Vagina (tissue), 2 donors: ENCODE results near the gene BDH1.

ENCODE experiments used
- POLR2A ChIP-seq, 2 donors: fragments of 450-650 bp; IDR thresholded peaks; one replicate each; pipeline ENCODE4 v1.6.1; 2017; ENCODE audit warnings: antibody characterized with exemption in 2 of 2, mild to moderate bottlenecking in 2 of 2, moderate library complexity in 2 of 2
- POLR2AphosphoS5 ChIP-seq, 2 donors: sonication (generic); formaldehyde crosslinking; IDR thresholded peaks; one replicate each; pipeline ENCODE4 v1.9.0; 2017; ENCODE audit warnings: antibody characterized with exemption in 2 of 2, mild to moderate bottlenecking in 2 of 2, low read depth in 1 of 2; ENCODE audit not compliant: insufficient read depth in 1 of 2
- TF ChIP-seq, protein P1 (sequence below), 3 experiments: fragments of 450-650 bp in 2 of 3; fragments of 200-600 bp in 1 of 3; sonication (generic) in 1 of 3; IDR thresholded peaks; one replicate each; pipeline ENCODE4 v1.5.1; 2017 to 2019; ENCODE audit warnings: antibody characterized with exemption in 3 of 3, mild to moderate bottlenecking in 2 of 3, moderate library complexity in 2 of 3

DNA sequence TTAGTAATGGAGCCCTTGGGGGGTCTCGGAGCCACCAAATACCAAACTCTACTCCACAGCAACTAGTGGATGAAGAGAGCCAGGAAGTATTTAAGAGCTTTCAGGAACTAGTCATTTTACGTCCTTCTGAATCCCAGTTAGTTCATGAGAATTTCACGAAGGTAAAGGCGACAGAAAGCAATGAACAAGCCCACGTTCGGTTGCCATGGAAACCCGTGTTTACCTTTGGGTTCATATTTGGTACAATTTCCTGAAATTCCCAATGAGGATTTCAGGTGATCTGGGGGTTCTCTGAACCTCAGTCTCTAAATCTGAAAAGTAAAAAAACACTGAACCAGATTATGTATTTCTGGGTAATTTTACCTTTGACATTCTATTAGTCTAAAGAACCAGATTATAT is 93.0 kb downstream of the BDH1 start:
- TF ChIP-seq POLR2AphosphoS5 (IDR thresholded peaks at IDR 0.05; ENCODE audit: insufficient read depth in 1 of 2, low read depth in 1 of 2) (no peak), POLR2A (IDR thresholded peaks at IDR 0.05) (no peak)
- TF ChIP-seq, protein P1, sequence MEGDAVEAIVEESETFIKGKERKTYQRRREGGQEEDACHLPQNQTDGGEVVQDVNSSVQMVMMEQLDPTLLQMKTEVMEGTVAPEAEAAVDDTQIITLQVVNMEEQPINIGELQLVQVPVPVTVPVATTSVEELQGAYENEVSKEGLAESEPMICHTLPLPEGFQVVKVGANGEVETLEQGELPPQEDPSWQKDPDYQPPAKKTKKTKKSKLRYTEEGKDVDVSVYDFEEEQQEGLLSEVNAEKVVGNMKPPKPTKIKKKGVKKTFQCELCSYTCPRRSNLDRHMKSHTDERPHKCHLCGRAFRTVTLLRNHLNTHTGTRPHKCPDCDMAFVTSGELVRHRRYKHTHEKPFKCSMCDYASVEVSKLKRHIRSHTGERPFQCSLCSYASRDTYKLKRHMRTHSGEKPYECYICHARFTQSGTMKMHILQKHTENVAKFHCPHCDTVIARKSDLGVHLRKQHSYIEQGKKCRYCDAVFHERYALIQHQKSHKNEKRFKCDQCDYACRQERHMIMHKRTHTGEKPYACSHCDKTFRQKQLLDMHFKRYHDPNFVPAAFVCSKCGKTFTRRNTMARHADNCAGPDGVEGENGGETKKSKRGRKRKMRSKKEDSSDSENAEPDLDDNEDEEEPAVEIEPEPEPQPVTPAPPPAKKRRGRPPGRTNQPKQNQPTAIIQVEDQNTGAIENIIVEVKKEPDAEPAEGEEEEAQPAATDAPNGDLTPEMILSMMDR (IDR thresholded peaks at IDR 0.05): no peak
